Muscle of leg (tissue), 11 donors: ENCODE results near the gene EBF3. TPM values are rescaled to one million over a fixed set of nuclear protein-coding genes. Genes with fewer than 3 reads are reported as not detected.

ENCODE experiments used
- DNase-seq: peaks from one replicate; pipeline ENCODE4 v3.0.0; 2013
- H3K27ac ChIP-seq: one replicate; pipeline ENCODE4 v1.5.1; 2013; ENCODE audit warnings: mild to moderate bottlenecking, low read length, control low read depth
- H3K27me3 ChIP-seq: one replicate; pipeline ENCODE4 v1.6.1; 2013; ENCODE audit warnings: low read length; ENCODE audit not compliant: control insufficient read depth, insufficient read depth
- H3K36me3 ChIP-seq: one replicate; pipeline ENCODE4 v1.6.1; 2013; ENCODE audit warnings: low read length; ENCODE audit not compliant: control insufficient read depth, insufficient read depth
- H3K4me1 ChIP-seq: one replicate; pipeline ENCODE4 v1.6.1; 2013; ENCODE audit warnings: low read length; ENCODE audit not compliant: control insufficient read depth, insufficient read depth
- H3K4me3 ChIP-seq: one replicate; pipeline ENCODE4 v1.5.1; 2013; ENCODE audit warnings: low read length, control low read depth
- H3K9me3 ChIP-seq: replicated peaks from 2 replicates; pipeline ENCODE4 v1.6.1; 2013; ENCODE audit warnings: low read depth, low read length; ENCODE audit not compliant: control insufficient read depth
- WGBS: methylation state at CpG from one replicate; pipeline ENCODE4 v1.1.5; 2013; ENCODE audit warnings: missing lambda C conversion rate; ENCODE audit not compliant: insufficient coverage; 5-methylcytosine and 5-hydroxymethylcytosine counted together
- polyA plus RNA-seq, 8 donors: library from polyadenylated mRNA; unstranded; fragments of 120-200 nt; gene quantifications; one replicate each; pipeline versions ENCODE4 v1.2.1 to v1.2.3, GENCODE V29; 2013; ENCODE audit warnings: inconsistent platforms in 1 of 8, low replicate concordance in 1 of 8; ENCODE audit not compliant: insufficient read length in 8 of 8, insufficient read depth in 1 of 8
- total RNA-seq: library from RNA; stranded (reverse); fragments of 120-200 nt; gene quantifications from one replicate; pipeline ENCODE4 v1.2.4, GENCODE V29; 2013

EBF3 gene
- total and polyA plus RNA-seq, 9 donors: 33.6 to 102 (median 75.6) TPM

- WGBS: 83% methylated on average over 1 of the region's 12 CpGs
- peak; percentile 34 for DNase-seq
- Histone ChIP-seq H3K4me1 (no peaks in the 10 kb centered on the region), H3K27me3 (no peaks in the 10 kb centered on the region), H3K9me3 (no peaks in the 10 kb centered on the region), H3K36me3 (peaks cover 78% of the 10 kb centered on the region), H3K27ac (no peak overlapping the region), H3K4me3 (no peak overlapping the region)
These were observed 118.8 kb downstream of the EBF3 start for GRCh38 chr10:129845111-129845753.

- H3K4me1 ChIP-seq: no peaks in the 10 kb centered on the region
- no peak overlapping the region for H3K4me3 ChIP-seq
- H3K27me3 ChIP-seq: no peaks in the 10 kb centered on the region
- H3K27ac ChIP-seq: no peak overlapping the region
- no peaks in the 10 kb centered on the region for H3K9me3 ChIP-seq
- peak; percentile 60 for DNase-seq
- WGBS: 88% methylated on average over 12 of the region's 12 CpGs
- peaks cover 79% of the 10 kb centered on the region for H3K36me3 ChIP-seq
These were observed 119.8 kb downstream of the EBF3 start for GRCh38 chr10:129844216-129844766.

- Histone ChIP-seq H3K4me3 (no peak overlapping the region), H3K27me3 (no peaks in the 10 kb centered on the region), H3K27ac (no peak overlapping the region), H3K36me3 (peaks cover 81% of the 10 kb centered on the region), H3K4me1 (no peaks in the 10 kb centered on the region), H3K9me3 (no peaks in the 10 kb centered on the region)
- no peak for DNase-seq
- 95% methylated on average over 7 of the region's 12 CpGs for WGBS
These were observed 120.4 kb downstream of the EBF3 start for GRCh38 chr10:129843702-129844101.

GRCh38 chr10:129843131-129843541 lies 120.9 kb downstream of the EBF3 start:
- Histone ChIP-seq H3K27ac (no peak overlapping the region), H3K4me1 (no peaks in the 10 kb centered on the region), H3K36me3 (peaks cover 82% of the 10 kb centered on the region), H3K4me3 (no peak overlapping the region), H3K9me3 (no peaks in the 10 kb centered on the region), H3K27me3 (no peaks in the 10 kb centered on the region)
- DNase-seq: no peak
- 88% methylated on average over 19 of the region's 22 CpGs for WGBS

GRCh38 chr10:129842031-129842430 lies 122.0 kb downstream of the EBF3 start:
- peaks cover 80% of the 10 kb centered on the region for H3K36me3 ChIP-seq

GRCh38 chr10:129841590-129841989 lies 122.5 kb downstream of the EBF3 start:
- DNase-seq: no peak
- WGBS: 93% methylated on average over 9 of the region's 9 CpGs
- H3K4me1 ChIP-seq: no peaks in the 10 kb centered on the region
- H3K9me3 ChIP-seq: no peaks in the 10 kb centered on the region
- H3K27ac ChIP-seq: no peak overlapping the region
- peaks cover 75% of the 10 kb centered on the region for H3K36me3 ChIP-seq
- no peaks in the 10 kb centered on the region for H3K27me3 ChIP-seq
- no peak overlapping the region for H3K4me3 ChIP-seq

More at GRCh38 chr10:129842031-129842430, 122.0 kb downstream of the EBF3 start:
- 94% methylated on average over 21 of the region's 21 CpGs for WGBS
- DNase-seq: no peak
- Histone ChIP-seq H3K27ac (no peak overlapping the region), H3K27me3 (no peaks in the 10 kb centered on the region), H3K4me3 (no peak overlapping the region), H3K9me3 (no peaks in the 10 kb centered on the region), H3K4me1 (no peaks in the 10 kb centered on the region)

- H3K27me3 ChIP-seq: no peaks in the 10 kb centered on the region
- no peak for DNase-seq
- H3K9me3 ChIP-seq: no peaks in the 10 kb centered on the region
- H3K4me1 ChIP-seq: no peaks in the 10 kb centered on the region
- 93% methylated on average over 16 of the region's 16 CpGs for WGBS
- H3K4me3 ChIP-seq: no peak overlapping the region
- H3K27ac ChIP-seq: no peak overlapping the region
- H3K36me3 ChIP-seq: peaks cover 71% of the 10 kb centered on the region
These were observed 123.0 kb downstream of the EBF3 start for GRCh38 chr10:129841071-129841470.

- no peak overlapping the region for H3K4me3 ChIP-seq
- no peaks in the 10 kb centered on the region for H3K27me3 ChIP-seq
- H3K4me1 ChIP-seq: no peaks in the 10 kb centered on the region
- 94% methylated on average over 23 of the region's 29 CpGs for WGBS
- H3K27ac ChIP-seq: no peak overlapping the region
- no peaks in the 10 kb centered on the region for H3K9me3 ChIP-seq
- no peak for DNase-seq
- H3K36me3 ChIP-seq: peaks cover 78% of the 10 kb centered on the region
These were observed 123.9 kb downstream of the EBF3 start for GRCh38 chr10:129840196-129840590.

- Histone ChIP-seq H3K27me3 (no peaks in the 10 kb centered on the region), H3K4me1 (peaks cover 4% of the 10 kb centered on the region), H3K27ac (no peak overlapping the region), H3K4me3 (no peak overlapping the region), H3K36me3 (peaks cover 78% of the 10 kb centered on the region), H3K9me3 (no peaks in the 10 kb centered on the region)
- no peak for DNase-seq
- WGBS: 92% methylated on average over 25 of the region's 27 CpGs
These were observed 124.5 kb downstream of the EBF3 start for GRCh38 chr10:129839285-129840195.

- Histone ChIP-seq H3K27ac (no peak overlapping the region), H3K4me3 (no peak overlapping the region), H3K9me3 (no peaks in the 10 kb centered on the region), H3K4me1 (peaks cover 6% of the 10 kb centered on the region), H3K27me3 (no peaks in the 10 kb centered on the region), H3K36me3 (peaks cover 70% of the 10 kb centered on the region)
- WGBS: 97% methylated on average over 20 of the region's 26 CpGs
- DNase-seq: no peak
These were observed 125.3 kb downstream of the EBF3 start for GRCh38 chr10:129838794-129839193.
